SK-N-MC (cell line): ENCODE measurements around the gene NKD1.

ENCODE experiments used
- DNase-seq: peaks from one replicate; pipeline ENCODE4 v3.0.0-alpha.2; 2011; ENCODE audit warnings: low read depth, low spot score
- H3K27ac ChIP-seq: fragments of 200-600 bp; sonication (generic); 2 replicates; pipeline ENCODE4 v1.5.1; 2016; ENCODE audit warnings: mixed run types
- H3K36me3 ChIP-seq: fragments of 200-600 bp; sonication (generic); 2 replicates; pipeline ENCODE4 v1.6.1; 2017; ENCODE audit warnings: antibody characterized with exemption, low read length, mixed read lengths; ENCODE audit not compliant: insufficient read depth
- H3K4me3 ChIP-seq: fragments of 200-600 bp; sonication (generic); 2 replicates; pipeline ENCODE4 v1.5.1; 2016
- H3K9ac ChIP-seq: fragments of 200-600 bp; sonication (generic); 2 replicates; pipeline ENCODE4 v1.8.0; 2017; ENCODE audit warnings: mixed run types, mixed read lengths; ENCODE audit not compliant: insufficient read length
- H3K9me3 ChIP-seq: fragments of 200-600 bp; sonication (generic); 2 replicates; pipeline ENCODE4 v1.6.1; 2017; ENCODE audit warnings: low read depth, mild to moderate bottlenecking, antibody characterized with exemption, low read length, moderate library complexity, mixed read lengths
- EZH2 ChIP-seq: fragments of 200-600 bp; sonication (generic); IDR thresholded peaks from one replicate; pipeline ENCODE4 v1.6.1; 2017; ENCODE audit warnings: antibody characterized with exemption
- FOXP2 ChIP-seq: optimal IDR thresholded peaks from 2 replicates; pipeline ENCODE3; 2011; ENCODE audit warnings: mild to moderate bottlenecking, moderate library complexity; ENCODE audit not compliant: insufficient read depth; ENCODE audit errors: extremely low read length, control extremely low read depth
- POLR2AphosphoS5 ChIP-seq: IDR thresholded peaks from 2 replicates; pipeline ENCODE4 v1.6.1; 2012; ENCODE audit warnings: mild to moderate bottlenecking, low read depth, low read length, borderline replicate concordance

The NKD1 gene

DNA sequence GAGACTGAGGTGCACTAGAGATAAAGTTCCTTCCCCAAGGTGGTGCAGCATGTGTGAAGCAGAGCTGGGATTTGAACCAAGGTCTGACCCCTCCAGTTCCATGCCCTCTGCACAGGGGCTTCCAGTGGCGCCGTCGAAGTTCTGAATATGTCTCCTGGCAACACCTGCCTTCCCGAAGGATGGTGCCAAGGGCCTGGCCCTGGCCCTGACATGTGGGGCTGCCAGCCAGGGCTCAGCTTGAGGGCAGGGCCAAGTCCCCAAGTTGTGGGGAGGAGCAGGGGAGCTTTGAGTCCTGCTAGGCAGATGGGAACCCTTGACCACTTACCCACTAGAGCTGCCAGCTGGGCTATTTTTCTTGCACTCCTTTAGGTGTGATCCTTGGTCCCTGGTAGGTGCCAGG lies 56.4 kb downstream of the NKD1 start:
- no peak overlapping the region for H3K27ac ChIP-seq
- TF ChIP-seq POLR2AphosphoS5 (no peak), FOXP2 (no peak), EZH2 (no peak)
- DNase-seq: no peak
- H3K9me3 ChIP-seq: no peaks in the 10 kb centered on the region
- H3K4me3 ChIP-seq: no peak overlapping the region
- no peaks in the 10 kb centered on the region for H3K36me3 ChIP-seq
- no peak overlapping the region for H3K9ac ChIP-seq

DNA sequence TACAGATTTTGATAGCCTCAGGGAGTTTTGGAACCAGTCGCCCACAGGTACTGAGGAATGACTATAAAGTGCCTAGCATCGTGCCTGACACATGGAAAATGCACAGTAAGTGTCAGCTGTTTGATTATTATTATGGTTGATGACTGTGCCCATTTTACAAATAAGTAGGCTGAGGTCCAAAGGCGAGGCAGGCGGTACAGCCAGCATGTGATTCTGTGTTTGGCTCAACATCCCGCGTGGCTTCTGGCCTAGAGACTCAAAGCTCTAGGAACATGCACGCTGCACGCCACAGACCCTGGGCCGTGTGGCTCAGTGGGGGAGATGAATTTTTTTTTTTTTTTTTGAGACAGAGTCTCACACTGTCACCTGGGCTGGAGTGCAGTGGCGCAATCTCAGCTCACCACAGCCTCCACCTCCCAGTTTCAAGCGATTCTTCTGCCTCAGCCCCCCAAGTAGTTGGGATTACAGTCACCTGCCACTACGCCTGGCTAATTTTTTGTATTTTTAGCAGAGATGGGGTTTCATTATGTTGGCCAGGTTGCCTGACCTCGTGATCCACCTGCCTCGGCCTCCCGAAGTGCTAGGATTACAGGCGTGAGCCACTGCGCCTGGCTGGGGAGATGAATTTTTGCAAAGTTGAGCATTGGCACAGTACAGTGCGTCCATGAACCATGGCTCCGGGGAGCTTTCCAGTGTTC lies 57.7 kb downstream of the NKD1 start:
- TF ChIP-seq POLR2AphosphoS5 (no peak), EZH2 (no peak), FOXP2 (no peak)
- Histone ChIP-seq H3K9ac (no peak overlapping the region), H3K9me3 (no peaks in the 10 kb centered on the region), H3K27ac (no peak overlapping the region), H3K4me3 (no peak overlapping the region), H3K36me3 (no peaks in the 10 kb centered on the region)
- DNase-seq: no peak

- no peak for DNase-seq
- H3K9me3 ChIP-seq: no peaks in the 10 kb centered on the region
- no peak for TF ChIP-seq POLR2AphosphoS5
- no peak for TF ChIP-seq FOXP2
- no peak for TF ChIP-seq EZH2
- H3K36me3 ChIP-seq: no peaks in the 10 kb centered on the region
- no peak overlapping the region for H3K27ac ChIP-seq
- no peak overlapping the region for H3K9ac ChIP-seq
- no peak overlapping the region for H3K4me3 ChIP-seq
Measured at GRCh38 chr16:50606431-50607050, 58.3 kb downstream of the NKD1 start.

DNA sequence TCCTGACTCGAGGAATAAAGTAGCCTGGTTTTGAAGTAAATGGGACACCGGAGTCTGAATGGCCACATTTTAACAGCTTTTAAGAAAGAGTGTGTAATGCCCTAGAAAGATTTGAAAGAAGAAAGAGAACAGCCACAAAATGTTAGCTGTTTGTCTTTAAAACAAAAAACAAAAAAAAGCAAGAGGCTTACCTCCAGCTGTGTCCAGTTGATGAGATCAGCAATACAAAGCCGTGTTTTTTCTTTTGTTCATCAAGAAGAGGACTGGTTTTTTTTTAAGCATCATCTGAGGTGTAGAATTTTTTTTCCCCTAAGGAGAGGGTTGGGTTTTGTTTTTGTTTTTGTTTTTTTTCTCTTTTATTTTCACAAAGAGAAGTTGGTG lies 58.8 kb downstream of the NKD1 start:
- Histone ChIP-seq H3K4me3 (no peak overlapping the region), H3K27ac (no peak overlapping the region), H3K9me3 (no peaks in the 10 kb centered on the region), H3K36me3 (no peaks in the 10 kb centered on the region), H3K9ac (no peak overlapping the region)
- DNase-seq: no peak
- TF ChIP-seq EZH2 (no peak), POLR2AphosphoS5 (no peak), FOXP2 (no peak)

GRCh38 chr16:50607447-50607846 lies 59.3 kb downstream of the NKD1 start:
- TF ChIP-seq EZH2 (no peak), POLR2AphosphoS5 (no peak), FOXP2 (no peak)
- DNase-seq: no peak
- H3K4me3 ChIP-seq: no peak overlapping the region
- H3K36me3 ChIP-seq: no peaks in the 10 kb centered on the region
- no peaks in the 10 kb centered on the region for H3K9me3 ChIP-seq
- no peak overlapping the region for H3K27ac ChIP-seq
- H3K9ac ChIP-seq: no peak overlapping the region

GRCh38 chr16:50607970-50608557 lies 59.9 kb downstream of the NKD1 start:
- TF ChIP-seq POLR2AphosphoS5 (no peak), FOXP2 (no peak), EZH2 (no peak)
- Histone ChIP-seq H3K27ac (no peak overlapping the region), H3K36me3 (no peaks in the 10 kb centered on the region)

GRCh38 chr16:50609049-50609448 lies 60.9 kb downstream of the NKD1 start:
- Histone ChIP-seq H3K36me3 (no peaks in the 10 kb centered on the region), H3K27ac (no peak overlapping the region), H3K9ac (no peak overlapping the region), H3K9me3 (no peaks in the 10 kb centered on the region), H3K4me3 (no peak overlapping the region)
- TF ChIP-seq POLR2AphosphoS5 (no peak), EZH2 (no peak), FOXP2 (no peak)
- DNase-seq: no peak

More at GRCh38 chr16:50607970-50608557, 59.9 kb downstream of the NKD1 start:
- H3K4me3 ChIP-seq: no peak overlapping the region
- no peak for DNase-seq
- H3K9me3 ChIP-seq: no peaks in the 10 kb centered on the region
- H3K9ac ChIP-seq: no peak overlapping the region

DNA sequence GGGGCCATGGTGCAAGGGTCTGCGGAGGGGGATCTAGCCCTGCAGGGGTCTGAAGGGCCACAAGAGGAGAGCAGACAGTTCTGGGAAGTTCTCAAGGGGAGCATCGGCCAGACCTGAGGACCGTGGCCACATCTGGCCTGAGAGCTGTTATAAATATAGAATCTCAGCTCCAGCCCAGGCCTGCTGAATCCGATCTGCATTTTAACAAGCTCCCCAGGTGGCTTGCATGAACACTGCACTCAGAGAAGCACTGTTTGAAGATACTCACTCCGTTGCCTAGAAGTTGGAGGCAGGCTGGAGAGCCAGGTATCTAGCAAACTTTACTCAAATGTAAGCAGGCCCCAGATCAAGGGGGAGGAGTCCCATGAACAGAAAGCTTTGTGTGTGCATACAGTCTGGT lies 61.3 kb downstream of the NKD1 start:
- no peak overlapping the region for H3K4me3 ChIP-seq
- no peaks in the 10 kb centered on the region for H3K36me3 ChIP-seq
- DNase-seq: no peak
- TF ChIP-seq EZH2 (no peak), FOXP2 (no peak), POLR2AphosphoS5 (no peak)
- no peak overlapping the region for H3K27ac ChIP-seq
- H3K9ac ChIP-seq: no peak overlapping the region
- H3K9me3 ChIP-seq: no peaks in the 10 kb centered on the region
